MCF 10A (cell line): ENCODE measurements around the gene CAMSAP1. TPM values are rescaled to one million over a fixed set of nuclear protein-coding genes. Genes with fewer than 3 reads are reported as not detected.
A peak's percentile ranks its signal among the peaks of the same experiment; 100 is the strongest.

ENCODE experiments used
- BruUV-seq: library from RNA; stranded (reverse); fragments of 400-500 nt; replicated peaks from 2 replicates; lab custom pipeline; 2021; lab: Mats Ljungman, UMichigan
- CTCF ChIA-PET: fragments of 300-600 bp; sonication (Branson Sonifier 250); formaldehyde crosslinking; extraction: SDS; loops from one replicate; lab custom pipeline; 2021; ENCODE audit warnings: antibody characterized with exemption, inconsistent platforms; lab: Yijun Ruan, JAX
- POLR2A ChIA-PET: fragments of 300-600, 350-650 bp; sonication (Branson Sonifier 250); formaldehyde crosslinking; extraction: SDS; loops from one replicate; lab custom pipeline; 2020; ENCODE audit warnings: antibody characterized with exemption, inconsistent platforms; lab: Yijun Ruan, JAX
- DNase-seq: peaks from one replicate; pipeline ENCODE4 v3.0.0-alpha.2; 2018; ENCODE audit not compliant: unreplicated experiment
- H3K27ac Mint-ChIP-seq: one replicate; pipeline ENCODE4 v1.8.0; 2022; ENCODE audit warnings: mild to moderate bottlenecking, low read depth, mixed read lengths; ENCODE audit not compliant: unreplicated experiment
- H3K27me3 Mint-ChIP-seq: one replicate; pipeline ENCODE4 v1.8.0; 2022; ENCODE audit warnings: mixed read lengths; ENCODE audit not compliant: insufficient read depth, unreplicated experiment
- H3K36me3 Mint-ChIP-seq: one replicate; pipeline ENCODE4 v1.8.0; 2022; ENCODE audit warnings: mild to moderate bottlenecking, moderate library complexity, mixed read lengths; ENCODE audit not compliant: insufficient read depth, unreplicated experiment
- H3K4me1 Mint-ChIP-seq: one replicate; pipeline ENCODE4 v1.8.0; 2022; ENCODE audit warnings: mixed read lengths; ENCODE audit not compliant: insufficient read depth, unreplicated experiment
- H3K4me3 Mint-ChIP-seq: one replicate; pipeline ENCODE4 v1.8.0; 2022; ENCODE audit warnings: mild to moderate bottlenecking, moderate library complexity, mixed read lengths; ENCODE audit not compliant: unreplicated experiment
- H3K9me3 Mint-ChIP-seq: one replicate; pipeline ENCODE4 v1.8.0; 2022; ENCODE audit warnings: mixed read lengths; ENCODE audit not compliant: unreplicated experiment
- intact Hi-C: fragments of 100-400 bp; cut with micrococcal nuclease; formaldehyde crosslinking; loops from 2 replicates; pipeline ENCODE4 v1.14.1; 2022
- total RNA-seq: library from RNA; stranded (reverse); gene quantifications from 2 replicates; pipeline ENCODE4 v1.2.3, GENCODE V29; 2022
- TF ChIP-seq, protein P1 (sequence below): fragments of 200-600 bp; IDR thresholded peaks from one replicate; pipeline ENCODE4 v1.8.0; 2022; ENCODE audit warnings: antibody characterized with exemption, mild to moderate bottlenecking; ENCODE audit not compliant: unreplicated experiment

Gene CAMSAP1
- total RNA-seq, 1 experiment from 2014 or later = 39.5 TPM

DNA sequence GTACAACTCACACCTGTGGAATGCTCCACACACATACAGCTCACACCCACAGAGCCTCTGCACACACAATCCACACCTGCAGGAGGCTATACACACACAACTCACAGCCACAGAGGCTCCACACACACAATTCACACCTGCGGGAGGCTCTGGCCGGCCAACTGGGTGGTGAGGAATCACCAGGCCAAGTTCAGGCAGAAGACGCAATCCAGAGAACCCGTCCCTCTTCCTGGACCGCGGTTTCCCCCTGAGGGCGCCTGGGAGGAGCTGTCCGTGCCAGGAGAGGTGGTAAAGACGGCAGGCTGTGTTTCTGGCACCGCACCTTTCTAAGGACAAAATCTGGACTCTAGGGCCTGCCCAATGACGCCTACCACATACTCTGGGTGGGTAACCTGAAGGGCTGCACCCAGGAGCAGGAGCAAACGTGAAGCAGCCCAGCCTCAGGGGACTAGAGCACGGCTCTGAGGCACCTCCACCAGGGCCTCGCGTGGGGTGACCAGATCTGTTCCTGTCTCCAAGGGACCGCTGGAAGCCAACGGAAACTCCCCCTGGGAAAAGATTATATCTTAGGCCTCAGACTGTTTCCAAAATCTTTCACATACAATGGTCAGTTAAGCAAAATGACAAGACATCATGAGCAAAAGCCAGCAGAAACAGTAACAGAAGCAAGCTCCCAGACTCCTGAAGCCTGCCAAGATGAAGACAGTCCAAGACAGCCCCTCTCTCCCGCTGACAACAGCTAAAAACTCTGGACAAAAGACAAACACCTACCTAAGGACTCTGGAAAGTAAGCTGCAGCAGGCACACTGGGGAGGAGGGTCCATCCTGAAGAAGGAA lies 16.9 kb downstream of the CAMSAP1 start:
- Mint-ChIP-seq H3K27me3 (no peaks in the 10 kb centered on the region), H3K9me3 (peaks cover 9% of the 10 kb centered on the region), H3K27ac (peak overlapping the region; percentile 72), H3K4me3 (peak overlapping the region; percentile 50), H3K4me1 (peaks cover 69% of the 10 kb centered on the region), H3K36me3 (peaks cover 6% of the 10 kb centered on the region)
- TF ChIP-seq, protein P1, sequence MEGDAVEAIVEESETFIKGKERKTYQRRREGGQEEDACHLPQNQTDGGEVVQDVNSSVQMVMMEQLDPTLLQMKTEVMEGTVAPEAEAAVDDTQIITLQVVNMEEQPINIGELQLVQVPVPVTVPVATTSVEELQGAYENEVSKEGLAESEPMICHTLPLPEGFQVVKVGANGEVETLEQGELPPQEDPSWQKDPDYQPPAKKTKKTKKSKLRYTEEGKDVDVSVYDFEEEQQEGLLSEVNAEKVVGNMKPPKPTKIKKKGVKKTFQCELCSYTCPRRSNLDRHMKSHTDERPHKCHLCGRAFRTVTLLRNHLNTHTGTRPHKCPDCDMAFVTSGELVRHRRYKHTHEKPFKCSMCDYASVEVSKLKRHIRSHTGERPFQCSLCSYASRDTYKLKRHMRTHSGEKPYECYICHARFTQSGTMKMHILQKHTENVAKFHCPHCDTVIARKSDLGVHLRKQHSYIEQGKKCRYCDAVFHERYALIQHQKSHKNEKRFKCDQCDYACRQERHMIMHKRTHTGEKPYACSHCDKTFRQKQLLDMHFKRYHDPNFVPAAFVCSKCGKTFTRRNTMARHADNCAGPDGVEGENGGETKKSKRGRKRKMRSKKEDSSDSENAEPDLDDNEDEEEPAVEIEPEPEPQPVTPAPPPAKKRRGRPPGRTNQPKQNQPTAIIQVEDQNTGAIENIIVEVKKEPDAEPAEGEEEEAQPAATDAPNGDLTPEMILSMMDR = no peak
- CTCF ChIA-PET = interaction anchor here (0.6 to 2.9 kb wide), 7 partner anchors 13 to 385 kb away, joined by 3 to 18 read pairs (median 4); no protein-coding TSS in a partner anchor
- POLR2A ChIA-PET = interaction anchor here (0.6 to 3.0 kb wide), 7 partner anchors 10 to 876 kb away, joined by 3 to 39 read pairs (median 3); partner anchors contain the start of gene CAMSAP1
- DNase-seq = peak; percentile 81
- no TSS peak for BruUV-seq
- intact Hi-C loops = no loop called here

DNA sequence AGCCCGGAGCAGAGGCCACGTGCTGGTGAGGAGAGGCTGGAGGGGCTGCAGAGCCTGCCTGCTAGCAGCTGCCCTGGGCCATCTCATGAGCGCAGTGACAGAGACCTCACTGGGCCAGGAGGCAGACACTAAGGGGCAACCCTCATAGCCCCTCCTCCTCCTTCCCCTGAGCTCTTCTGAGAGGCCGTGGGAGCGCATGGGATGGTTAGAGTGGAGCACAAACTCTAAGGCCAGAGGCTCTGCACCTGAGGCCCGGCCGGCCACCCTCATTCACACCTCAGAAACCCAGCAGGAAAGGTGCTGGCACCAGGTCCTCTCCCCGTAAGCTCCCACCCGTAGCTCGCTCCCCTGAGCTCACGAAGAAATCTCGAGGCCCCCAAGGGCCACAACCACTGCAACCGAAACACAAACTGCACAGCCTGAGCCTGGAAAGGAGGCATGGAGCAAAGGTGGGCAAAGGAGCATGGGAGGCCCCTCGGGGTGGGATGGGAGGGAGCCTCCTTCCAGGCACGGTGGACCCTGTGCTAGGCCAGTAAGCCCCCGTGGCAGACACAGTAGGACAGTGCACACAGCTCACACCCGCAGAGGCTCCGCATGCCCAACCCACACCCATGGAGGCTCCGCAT lies 17.7 kb downstream of the CAMSAP1 start:
- no TSS peak for BruUV-seq
- H3K4me3 Mint-ChIP-seq = peak overlapping the region; percentile 50
- H3K36me3 Mint-ChIP-seq = peaks cover 6% of the 10 kb centered on the region
- intact Hi-C loops = no loop called here
- H3K27me3 Mint-ChIP-seq = no peaks in the 10 kb centered on the region
- peak overlapping the region; percentile 72 for H3K27ac Mint-ChIP-seq
- peaks cover 2% of the 10 kb centered on the region for H3K9me3 Mint-ChIP-seq
- POLR2A ChIA-PET = interaction anchor here (0.6 to 3.0 kb wide), 3 partner anchors 11 to 877 kb away, joined by 3 to 39 read pairs (median 3); no protein-coding TSS in a partner anchor
- TF ChIP-seq, protein P1 = no peak
- DNase-seq = no peak
- peaks cover 69% of the 10 kb centered on the region for H3K4me1 Mint-ChIP-seq
- CTCF ChIA-PET = interaction anchor here (2.9 kb wide), 1 partner anchor 24 kb away, joined by 18 read pairs; no protein-coding TSS in a partner anchor

DNA sequence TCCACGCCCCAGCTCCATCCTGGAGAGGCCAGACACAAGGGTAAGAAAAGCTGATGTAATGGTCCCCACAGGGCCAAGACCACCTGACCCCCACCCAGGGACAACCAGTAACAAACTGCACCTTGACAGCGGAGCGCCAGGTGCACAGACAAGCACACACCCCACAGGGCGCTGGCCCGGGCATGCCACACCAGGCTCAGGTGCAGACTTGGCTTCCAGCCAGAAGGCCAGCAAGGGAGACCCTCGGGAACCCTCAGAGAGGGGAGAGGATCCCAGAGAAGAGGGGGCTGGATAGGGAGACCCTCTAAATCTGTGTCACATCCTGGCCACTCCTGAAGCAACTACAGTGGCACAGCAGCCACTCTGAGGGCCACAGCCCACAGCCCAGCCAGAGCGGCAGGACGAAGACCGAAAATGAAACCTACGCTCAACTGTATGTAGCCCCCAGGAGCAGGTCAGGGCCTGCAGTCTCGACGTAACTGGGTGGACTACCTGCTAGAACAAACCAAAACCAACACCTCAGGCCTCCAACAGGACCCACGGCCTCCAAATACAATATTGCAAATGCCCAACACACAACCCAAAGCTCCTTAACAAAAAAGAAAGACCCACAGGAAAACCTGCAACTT lies 18.5 kb downstream of the CAMSAP1 start:
- no peaks in the 10 kb centered on the region for H3K27me3 Mint-ChIP-seq
- no TSS peak for BruUV-seq
- peaks cover 6% of the 10 kb centered on the region for H3K36me3 Mint-ChIP-seq

More for the DNA sequence above, 18.5 kb downstream of the CAMSAP1 start:
- H3K27ac Mint-ChIP-seq = no peak overlapping the region
- intact Hi-C loops = no loop called here
- ChIA-PET POLR2A (interaction anchor here (3.0 kb wide), 1 partner anchor 17 kb away, joined by 39 read pairs; no protein-coding TSS in a partner anchor), CTCF (interaction anchor here (0.6 to 2.9 kb wide), 2 partner anchors 23 to 804 kb away, joined by 4 to 18 read pairs; no protein-coding TSS in a partner anchor)
- TF ChIP-seq, protein P1 = no peak
- H3K9me3 Mint-ChIP-seq = no peaks in the 10 kb centered on the region
- peaks cover 73% of the 10 kb centered on the region for H3K4me1 Mint-ChIP-seq
- no peak overlapping the region for H3K4me3 Mint-ChIP-seq
- no peak for DNase-seq
